Adrenal gland (tissue), 5 donors: ENCODE measurements around the gene LRIG1.

ENCODE experiments used
- CTCF ChIP-seq, 6 experiments: fragments of 450-650 bp in 4 of 6; fragments of 200-600 bp in 2 of 6; sonication (generic) in 1 of 6; IDR thresholded peaks; 1 replicate in 5 of 6; 2 replicates in 1 of 6; pipeline versions ENCODE4 v1.5.1 to v1.8.0; 2016 to 2021; ENCODE audit warnings: antibody characterized with exemption in 6 of 6, mild to moderate bottlenecking in 2 of 6, moderate library complexity in 1 of 6
- POLR2A ChIP-seq, 2 donors: fragments of 450-650 bp; IDR thresholded peaks; one replicate each; pipeline ENCODE4 v1.6.1; 2017; ENCODE audit warnings: antibody characterized with exemption in 2 of 2, mild to moderate bottlenecking in 2 of 2, moderate library complexity in 1 of 2
- donor health status: DM: no; HTN: no; CAD: no.

GRCh38 chr3:66401157-66401550 lies 99.7 kb downstream of the LRIG1 start:
- TF ChIP-seq CTCF (IDR thresholded peaks at IDR 0.05) (no peak), POLR2A (IDR thresholded peaks at IDR 0.05) (no peak)
